AML-193 (cell line): ENCODE measurements around the gene PRRC1.
"Not testable (repeated sequence)": the region's sequence is repeated elsewhere in the genome, so short reads cannot be mapped to it uniquely, and the experiment has no call there.

Experiments used
- DNase-seq, 2 experiments: peaks; one replicate each; lab custom pipeline; 2025; lab: John Stamatoyannopoulos, UW

The PRRC1 gene

DNA sequence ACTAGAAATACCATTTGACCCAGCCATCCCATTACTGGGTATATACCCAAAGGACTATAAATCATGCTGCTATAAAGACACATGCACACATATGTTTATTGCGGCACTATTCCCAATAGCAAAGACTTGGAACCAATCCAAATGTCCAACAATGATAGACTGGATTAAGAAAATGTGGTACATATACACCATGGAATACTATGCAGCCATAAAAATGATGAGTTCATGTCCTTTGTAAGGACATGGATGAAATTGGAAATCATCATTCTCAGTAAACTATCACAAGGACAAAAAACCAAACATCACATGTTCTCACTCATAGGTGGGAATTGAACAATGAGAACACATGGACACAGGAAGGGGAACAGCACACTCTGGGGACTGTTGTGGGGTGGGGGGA lies 27.8 kb downstream of the PRRC1 start:
- DNase-seq = not testable (repeated sequence)

DNA sequence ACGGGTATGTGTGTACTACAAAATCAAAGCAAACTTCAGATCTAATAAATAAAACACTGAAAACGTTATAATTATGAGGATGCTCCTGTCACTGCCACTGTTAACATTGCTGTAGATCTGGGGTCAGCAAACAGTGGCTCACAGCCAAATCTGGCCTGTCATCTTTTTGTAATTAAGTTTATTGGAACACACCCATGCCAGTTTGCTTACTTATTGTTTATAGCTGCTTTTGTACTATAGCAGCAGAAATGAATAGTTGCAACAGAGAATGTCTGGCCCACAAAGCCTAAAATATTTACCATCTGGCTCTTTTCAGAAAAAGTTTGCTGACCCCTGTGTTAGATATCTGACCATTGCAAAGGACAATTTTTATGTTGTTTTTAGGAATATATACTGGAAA lies 32.1 kb downstream of the PRRC1 start:
- no peak for DNase-seq

DNA sequence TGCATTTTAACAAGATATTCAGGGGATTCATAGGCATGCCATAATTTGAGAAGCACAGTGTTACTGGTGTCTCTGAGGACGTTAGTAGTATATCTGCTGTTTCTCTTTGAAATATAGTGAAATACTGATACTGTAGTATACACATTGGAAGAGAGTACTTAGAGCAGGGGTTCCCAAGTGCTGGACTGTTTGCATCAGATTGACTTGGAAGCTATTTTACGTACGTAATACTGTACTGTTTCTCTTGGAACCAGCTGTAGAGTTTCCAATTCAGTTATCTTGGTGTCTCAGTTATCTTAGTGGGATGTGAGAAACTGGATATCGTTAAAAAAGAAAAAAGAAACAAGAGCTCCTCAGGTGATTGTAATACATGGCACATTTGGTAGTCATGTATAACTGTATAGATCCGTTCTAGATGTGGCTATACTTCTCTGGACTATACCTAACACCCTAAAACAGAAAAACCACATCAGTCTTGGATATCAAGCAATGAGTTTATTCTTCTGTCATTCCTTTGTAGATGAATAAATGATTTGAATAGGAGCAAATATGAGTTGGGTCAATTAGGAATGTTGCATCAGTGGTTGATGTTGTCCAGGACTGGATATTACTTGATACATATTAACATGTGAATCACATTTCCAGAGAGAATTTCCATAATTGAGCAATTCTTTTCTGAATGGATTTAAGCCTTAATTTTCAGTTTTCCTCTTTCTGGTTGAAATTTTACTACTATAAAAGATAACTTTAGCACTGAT lies 33.4 kb downstream of the PRRC1 start:
- DNase-seq = no peak

DNA sequence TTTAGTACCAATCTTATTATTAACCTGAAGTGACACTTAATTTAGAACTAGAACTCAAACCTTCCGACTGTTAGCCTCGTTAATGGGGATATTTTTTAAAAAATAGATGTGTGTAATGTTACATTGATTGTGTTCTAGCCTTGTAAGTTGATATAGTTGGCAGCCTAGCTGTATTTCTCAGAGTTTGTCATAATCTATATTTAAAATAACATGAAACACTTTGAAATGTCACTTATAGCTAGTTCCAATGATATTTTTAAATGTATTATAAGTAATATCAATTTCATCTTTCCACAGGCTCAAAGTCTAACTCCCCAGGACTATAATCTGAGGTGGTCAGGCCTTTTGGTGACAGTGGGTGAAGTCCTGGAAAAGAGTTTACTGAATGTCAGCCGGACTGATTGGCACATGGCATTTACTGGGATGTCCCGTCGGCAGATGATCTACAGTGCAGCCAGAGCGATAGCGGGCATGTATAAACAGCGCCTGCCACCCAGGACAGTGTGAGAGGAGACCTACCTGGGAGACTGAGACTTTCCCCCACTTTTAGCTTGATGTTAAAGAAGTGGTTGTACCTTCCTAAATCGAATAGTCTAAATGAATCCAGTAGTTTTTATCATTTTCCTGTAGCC lies 34.1 kb downstream of the PRRC1 start:
- DNase-seq = no peak

DNA sequence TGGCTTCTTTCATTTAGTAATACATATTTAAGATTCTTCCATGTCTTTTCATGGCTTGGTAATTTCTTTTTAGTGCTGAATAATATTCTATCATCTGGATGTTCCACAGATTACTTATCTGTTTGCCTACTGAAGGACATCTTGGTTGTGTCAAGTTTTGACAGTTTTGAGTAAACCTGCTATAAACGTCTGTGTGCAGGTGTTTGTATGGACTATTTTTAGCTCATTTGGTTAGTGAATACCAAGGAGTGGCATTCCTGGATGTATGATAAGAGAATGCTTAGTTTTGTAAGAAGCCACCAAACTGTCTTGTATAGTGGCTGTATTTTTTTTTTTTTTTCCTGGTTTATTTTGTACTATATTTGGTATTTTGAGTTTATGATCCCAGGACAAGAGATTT lies 38.4 kb downstream of the PRRC1 start:
- no peak for DNase-seq

DNA sequence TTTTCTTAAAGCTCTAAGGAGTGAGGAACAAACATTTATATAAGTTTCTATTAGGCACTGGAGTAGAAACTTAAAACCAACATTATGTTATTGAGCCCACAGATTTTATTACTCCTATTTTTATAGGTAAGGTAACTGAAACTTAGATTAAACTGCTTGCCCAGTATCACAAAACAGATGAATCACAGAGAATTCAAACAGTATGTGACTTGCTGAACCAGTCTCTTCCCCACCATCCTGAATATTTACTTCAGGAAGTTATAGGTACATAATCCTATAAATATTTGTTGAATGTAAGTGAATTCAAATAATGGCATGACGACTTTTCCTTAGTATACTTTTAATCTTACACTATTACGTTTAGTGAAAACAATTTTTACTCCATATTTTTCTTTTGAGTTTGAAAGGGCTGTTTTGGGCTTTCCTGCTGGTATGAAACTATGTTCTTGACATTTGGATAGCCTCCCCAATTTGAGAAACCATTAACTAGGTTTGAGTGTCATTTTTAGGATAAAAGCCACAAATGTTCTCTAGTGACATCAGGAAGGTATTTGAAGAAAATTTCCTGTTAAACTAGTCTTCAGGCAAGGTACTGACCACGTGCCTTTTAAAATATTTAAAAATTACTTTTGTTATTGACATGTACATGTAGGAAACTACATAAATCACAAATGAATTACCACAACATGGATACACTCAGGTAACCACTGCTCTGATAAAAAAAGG lies 39.3 kb downstream of the PRRC1 start:
- DNase-seq = no peak

GRCh38 chr5:127558273-127558672 lies 40.8 kb downstream of the PRRC1 start:
- no peak for DNase-seq

DNA sequence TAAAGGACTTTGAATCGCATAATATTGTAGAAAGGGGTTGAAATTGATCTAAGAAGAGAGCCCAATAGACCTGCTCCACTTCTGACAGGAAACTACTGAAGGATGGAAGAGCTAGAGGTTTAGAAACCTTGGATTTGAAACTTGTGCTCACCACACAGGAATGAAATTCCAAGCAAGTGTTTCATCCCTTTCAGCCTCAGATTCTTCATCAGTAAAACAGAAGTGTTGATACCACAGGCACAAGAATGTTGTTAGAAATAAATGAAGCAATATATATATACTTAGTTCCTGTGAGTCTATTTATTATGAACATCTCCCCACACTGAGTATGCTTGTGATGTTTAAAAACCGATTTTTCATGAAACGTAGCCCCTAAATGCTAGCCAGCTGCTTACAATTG lies 43.8 kb downstream of the PRRC1 start:
- no peak for DNase-seq

DNA sequence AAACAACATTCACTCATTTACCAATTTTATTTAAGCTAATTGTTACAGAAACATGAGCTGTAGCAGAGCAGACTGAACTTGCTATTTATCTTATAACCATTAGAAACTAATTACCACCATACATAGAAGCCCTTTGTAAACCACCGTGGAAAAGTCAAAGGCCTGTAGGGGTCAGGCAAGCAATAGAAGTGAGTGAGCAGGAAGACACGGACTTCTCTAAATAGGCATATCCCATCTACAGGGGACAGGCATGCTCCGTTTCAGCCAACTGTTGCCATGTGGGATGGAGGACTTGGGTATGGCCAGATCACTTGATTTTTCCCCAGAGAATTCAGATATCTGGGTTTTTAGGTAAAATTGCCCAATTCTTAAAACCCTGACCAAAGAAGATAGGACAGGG lies 44.8 kb downstream of the PRRC1 start:
- DNase-seq = peak; percentile 16 to 21

DNA sequence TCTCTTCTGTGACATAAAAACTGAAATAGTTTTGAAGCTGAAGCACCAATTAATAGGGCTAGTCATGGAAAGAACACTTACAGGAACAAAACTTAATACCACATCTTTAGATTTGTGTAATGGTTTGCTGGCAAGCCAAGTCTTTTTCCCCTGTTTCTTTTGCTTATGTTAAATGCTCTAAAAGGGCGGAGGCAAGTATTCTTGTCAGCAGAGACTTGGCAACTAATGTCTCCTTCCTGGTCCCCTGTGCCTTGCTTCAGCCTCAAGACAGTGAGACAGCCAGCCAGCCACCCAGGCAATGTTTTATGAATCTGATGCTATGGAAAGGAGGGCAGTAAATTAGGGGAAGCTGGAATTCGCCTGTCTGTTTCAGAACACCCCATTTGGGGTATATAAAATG lies 45.7 kb downstream of the PRRC1 start:
- no peak for DNase-seq

- peak; percentile 70 to 74 for DNase-seq
Observed at GRCh38 chr5:127564002-127564769, 46.7 kb downstream of the PRRC1 start.

DNA sequence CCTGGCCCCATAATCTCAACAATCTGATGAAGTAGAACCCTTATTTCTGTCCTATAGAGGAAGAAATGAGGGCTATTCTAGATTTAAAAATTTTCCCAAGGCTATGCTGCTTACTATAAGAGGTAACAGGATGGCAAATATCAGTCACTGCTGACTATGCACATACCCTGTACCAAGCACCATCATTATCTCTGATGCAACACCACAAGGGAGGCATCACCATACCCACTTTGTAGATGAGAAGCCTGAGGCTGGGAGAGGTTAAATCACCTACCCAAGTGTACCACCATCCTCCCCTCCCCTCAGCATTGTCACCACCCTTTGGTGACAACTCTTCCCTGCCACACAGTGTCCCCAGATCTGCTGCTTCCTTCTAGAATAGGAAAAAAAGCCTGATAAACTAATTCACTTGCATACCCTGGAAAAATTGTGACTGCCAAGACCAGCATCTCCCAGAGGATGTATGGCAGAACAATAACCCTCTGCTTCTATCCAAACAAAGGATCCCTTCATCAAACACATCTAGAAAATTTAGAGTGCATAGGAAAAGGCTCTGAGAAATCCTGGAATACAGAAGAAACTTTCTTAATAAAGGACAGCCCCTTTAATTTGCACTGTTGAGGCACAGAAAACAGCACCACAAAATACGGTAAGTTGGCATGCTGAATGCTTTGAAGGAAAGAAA lies 48.3 kb downstream of the PRRC1 start:
- DNase-seq = no peak

DNA sequence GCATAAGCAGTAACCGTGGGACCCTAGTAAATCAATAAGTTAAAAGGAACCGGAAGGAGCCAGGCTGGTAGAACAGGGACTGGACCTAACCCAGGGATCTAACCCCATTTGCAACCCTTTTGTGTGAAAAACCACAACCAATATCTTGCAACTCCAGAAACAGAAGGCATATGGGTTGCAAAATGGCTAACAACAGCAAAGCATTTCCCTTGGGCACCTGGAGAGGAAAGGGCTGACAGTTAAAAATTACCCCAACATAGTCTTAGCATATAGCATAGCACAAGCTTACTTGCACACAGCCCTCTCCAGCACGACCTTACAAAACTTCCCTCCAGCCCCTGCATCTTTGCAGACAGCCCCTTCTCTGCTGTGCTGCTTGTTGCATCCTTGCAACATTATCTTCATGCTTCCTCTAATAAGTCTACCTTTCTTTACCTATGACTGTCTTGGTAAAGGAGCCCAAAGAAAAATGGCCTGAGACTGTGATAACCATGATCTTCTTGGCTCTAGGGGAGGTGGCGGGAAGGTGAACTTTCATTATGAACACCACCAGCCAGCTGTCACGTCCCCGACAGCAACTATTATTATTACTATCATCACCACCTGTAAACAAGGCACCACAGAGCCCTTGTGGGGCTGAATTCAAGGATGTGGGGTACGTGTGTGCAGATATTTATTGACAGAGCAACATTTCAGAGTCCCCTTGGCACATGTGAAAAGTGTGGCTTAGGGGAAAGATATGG lies 49.8 kb downstream of the PRRC1 start:
- DNase-seq = peak; percentile 71 to 85

- DNase-seq = no peak
Observed at GRCh38 chr5:127568166-127568565, 50.7 kb downstream of the PRRC1 start.

DNA sequence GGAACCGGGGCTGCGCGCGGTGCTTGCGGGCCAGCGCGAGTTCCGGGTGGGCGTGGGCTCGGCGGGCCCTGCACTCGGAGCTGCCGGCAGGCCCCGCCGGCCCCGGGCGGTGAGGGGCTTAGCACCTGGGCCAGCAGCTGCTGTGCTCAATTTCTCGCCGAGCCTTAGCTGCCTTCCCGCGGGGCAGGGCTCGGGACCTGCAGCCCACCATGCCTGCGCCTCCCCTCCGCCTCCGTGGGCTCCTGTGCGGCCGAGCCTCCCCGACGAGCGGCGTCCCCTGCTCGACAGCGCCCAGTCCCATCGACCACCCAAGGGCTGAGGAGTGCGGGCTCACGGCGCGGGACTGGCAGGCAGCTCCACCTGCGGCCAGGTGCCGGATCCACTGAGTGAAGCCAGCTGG lies 52.0 kb downstream of the PRRC1 start:
- DNase-seq = not testable (repeated sequence)

DNA sequence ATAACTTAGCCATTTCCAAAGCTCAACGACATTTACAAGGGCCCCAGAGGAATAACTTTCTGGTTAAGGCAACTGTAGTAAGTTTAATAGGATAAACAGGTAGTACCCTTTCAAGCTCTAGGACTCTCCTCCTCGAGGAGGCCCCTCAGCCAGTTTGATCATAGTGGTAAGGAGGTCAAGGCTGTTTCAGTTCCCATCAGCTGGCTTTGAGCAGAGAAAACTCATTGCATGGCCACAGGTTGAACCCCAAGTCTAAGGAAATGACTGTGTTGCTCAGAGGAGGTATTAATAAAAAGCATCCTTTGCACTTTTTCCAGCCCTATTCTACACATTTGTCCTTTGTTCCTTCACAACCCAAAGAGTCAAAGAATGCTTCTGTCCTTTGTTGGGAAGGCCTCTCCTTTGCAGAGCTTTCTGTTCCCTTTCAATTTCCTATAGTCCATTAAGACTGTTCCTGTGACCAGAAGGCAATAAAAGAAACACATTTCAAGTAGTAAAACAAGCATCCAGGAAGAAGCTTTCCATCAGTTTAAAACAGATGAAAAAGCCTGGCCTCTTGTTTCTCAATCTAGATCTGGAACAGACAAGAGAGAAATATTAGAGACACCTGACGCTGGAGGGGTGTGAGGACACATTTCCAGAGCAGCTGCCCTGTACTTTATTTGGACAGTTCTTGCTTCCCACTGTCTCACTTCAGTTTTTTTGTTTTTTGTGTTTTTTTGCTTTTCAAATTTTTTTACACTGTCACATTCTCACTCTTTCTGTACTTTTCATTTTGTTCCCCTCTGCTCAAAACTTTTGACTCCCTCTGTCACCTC lies 54.1 kb downstream of the PRRC1 start:
- no peak for DNase-seq

DNA sequence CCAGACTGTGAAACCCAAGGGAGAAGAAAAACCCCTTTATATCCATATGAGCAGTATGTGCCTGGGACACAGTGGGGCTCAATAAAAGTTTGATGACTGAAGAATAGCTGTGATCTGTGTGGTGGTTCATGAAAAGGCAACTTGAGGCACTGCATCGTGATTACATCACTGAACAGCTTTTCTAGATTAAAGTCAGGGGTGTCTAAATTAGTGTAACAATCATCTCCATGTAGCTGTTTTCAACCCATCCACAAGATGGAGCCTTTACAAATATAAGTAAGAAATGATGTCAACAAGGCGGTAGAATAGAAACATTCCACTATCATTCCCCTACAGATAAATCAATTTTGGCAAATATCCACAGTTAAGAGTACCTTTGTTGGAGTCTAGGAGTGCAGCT lies 55.5 kb downstream of the PRRC1 start:
- peak; percentile 18 to 24 for DNase-seq

DNA sequence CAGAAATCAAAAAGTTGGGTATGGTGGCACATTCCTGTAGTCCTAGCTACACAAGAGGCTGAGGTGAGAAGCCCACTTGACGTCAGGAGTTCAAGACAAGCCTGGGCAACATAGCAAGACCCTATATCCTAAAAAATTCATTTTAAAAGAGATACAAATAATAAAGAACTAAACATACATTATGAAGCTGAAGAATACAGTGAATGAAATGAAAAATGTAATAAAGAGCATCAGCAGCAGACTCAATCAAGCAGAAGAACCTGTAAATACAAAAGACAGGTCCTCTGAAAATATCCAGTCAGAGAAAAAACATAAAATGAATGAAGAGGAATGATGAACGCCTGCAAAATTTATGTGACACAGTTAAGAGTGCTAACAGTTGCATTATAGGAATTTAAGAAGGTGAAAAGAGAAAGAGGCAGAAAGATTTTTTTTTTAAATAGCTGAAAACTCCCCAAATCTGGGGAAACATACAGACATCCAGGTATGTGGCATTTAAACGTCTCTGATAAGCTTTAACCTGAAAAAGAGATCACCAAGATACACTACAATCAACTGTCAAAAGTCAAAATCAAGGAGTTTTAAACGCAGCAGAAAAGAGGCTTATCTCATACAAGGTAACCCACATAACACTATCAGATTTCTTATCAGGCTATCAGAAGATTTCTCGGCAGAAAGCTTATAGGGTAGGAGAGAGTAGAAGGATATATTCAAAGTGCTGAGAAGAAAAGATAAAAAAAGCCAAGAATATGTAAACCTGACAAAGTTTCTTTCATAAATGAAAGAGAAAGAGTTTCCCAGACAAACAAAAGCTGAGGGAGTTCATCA lies 57.6 kb downstream of the PRRC1 start:
- no peak for DNase-seq

DNA sequence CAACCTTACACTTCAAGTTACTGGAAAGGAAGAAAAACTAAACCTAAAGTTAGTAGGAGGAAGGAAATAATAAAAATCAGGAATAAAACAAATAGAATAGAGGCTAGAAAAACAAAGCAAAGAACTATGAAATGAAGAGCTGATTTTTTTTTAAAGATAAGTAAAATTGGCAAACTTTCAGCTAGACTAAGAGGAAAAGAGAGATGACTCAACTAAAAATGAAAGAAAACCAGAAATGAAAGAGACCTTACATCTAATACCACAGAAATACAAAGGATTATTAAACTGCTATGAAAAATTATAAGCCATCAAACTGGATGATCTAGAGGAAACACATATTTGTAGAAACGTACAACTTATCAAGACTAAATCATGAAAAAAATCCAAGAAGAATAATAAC lies 60.0 kb downstream of the PRRC1 start:
- DNase-seq = no peak
